HepG2 (cell line): ENCODE results near the gene RCBTB1. TPM values are rescaled to one million over a fixed set of nuclear protein-coding genes. Genes with fewer than 3 reads are reported as not detected.

Experiments used
- ATAC-seq: fragments of 200-7000 bp; cut with Tn5 transposase; 3 replicates; pipeline ENCODE4 v1.9.1; 2020; ENCODE audit warnings: mild to moderate bottlenecking, moderate library complexity
- BruUV-seq: library from RNA; stranded (reverse); fragments of 400-500 nt; replicated peaks from 2 replicates; lab custom pipeline; 2021; lab: Mats Ljungman, UMichigan
- CTCF ChIA-PET: fragments of 300-600 bp; formaldehyde crosslinking; extraction: SDS; loops from one replicate; lab custom pipeline; 2021; ENCODE audit warnings: low total read pairs, inconsistent platforms, low intra/inter-chr PET ratio; lab: Yijun Ruan, JAX
- POLR2A ChIA-PET: fragments of 350-600 bp; sonication (Branson Sonifier 250); formaldehyde crosslinking; loops from one replicate; lab custom pipeline; 2020; ENCODE audit warnings: antibody characterized with exemption, inconsistent platforms; lab: Yijun Ruan, JAX
- DNase-seq: peaks from one replicate; pipeline ENCODE4 v3.0.0-alpha.2; 2015; ENCODE audit warnings: low spot score
- FAIRE-seq: peaks from 3 replicates; lab custom pipeline; 2011; peaks lifted over from hg19 to GRCh38; lab: Jason Lieb, UNC
- H2AFZ ChIP-seq: one replicate; pipeline ENCODE4 v1.6.1; 2011; ENCODE audit warnings: low read length, inconsistent platforms
- H3K27ac ChIP-seq: fragments of 300-600 bp; 3 replicates; pipeline ENCODE4 v1.8.0; 2011; ENCODE audit warnings: mixed run types, mild to moderate bottlenecking, mixed read lengths, low read length, inconsistent platforms; ENCODE audit not compliant: insufficient read depth; ENCODE audit errors: extremely low read length
- H3K27me3 ChIP-seq, 2 experiments: fragments of 200-600 bp in 1 of 2; 2 replicates in 1 of 2; 3 replicates in 1 of 2; pipeline versions ENCODE4 v1.6.0 to v1.8.0; 2011; ENCODE audit warnings: low read length in 2 of 2, mild to moderate bottlenecking in 2 of 2, moderate library complexity in 2 of 2, inconsistent platforms in 1 of 2; ENCODE audit not compliant: insufficient read depth in 2 of 2, control insufficient read depth in 1 of 2
- H3K36me3 ChIP-seq, 2 experiments: fragments of 200-600 bp in 1 of 2; replicated peaks in 1 of 2; 2 replicates in 1 of 2; 3 replicates in 1 of 2; pipeline versions ENCODE4 v1.5.1 to v1.8.0; 2011; ENCODE audit warnings: low read length in 2 of 2, inconsistent platforms in 1 of 2; ENCODE audit not compliant: insufficient read depth in 2 of 2, control insufficient read depth in 1 of 2
- H3K4me1 ChIP-seq: 2 replicates; pipeline ENCODE4 v1.5.1; 2012; ENCODE audit warnings: low read length, inconsistent platforms; ENCODE audit not compliant: insufficient read depth
- H3K4me2 ChIP-seq: 2 replicates; pipeline ENCODE4 v1.6.0; 2011; ENCODE audit warnings: low read depth, low read length, inconsistent platforms
- H3K4me3 ChIP-seq, 3 experiments: fragments of 200-600 bp in 1 of 3; sonication (generic), shearing (Covaris generic) in 1 of 3; replicated peaks in 1 of 3; 2 replicates each; pipeline ENCODE4 v1.5.1; 2011 to 2016; ENCODE audit warnings: low read length in 3 of 3, inconsistent platforms in 2 of 3, low read depth in 2 of 3, mild to moderate bottlenecking in 2 of 3, control low read depth in 1 of 3, mixed read lengths in 1 of 3; ENCODE audit not compliant: insufficient read depth in 1 of 3
- H3K79me2 ChIP-seq: one replicate; pipeline ENCODE4 v1.6.1; 2011; ENCODE audit warnings: low read length, inconsistent platforms; ENCODE audit not compliant: insufficient read depth
- H3K9ac ChIP-seq: 2 replicates; pipeline ENCODE4 v1.6.0; 2011; ENCODE audit warnings: mild to moderate bottlenecking, low read depth, low read length, inconsistent platforms; ENCODE audit not compliant: insufficient read depth
- H3K9me3 ChIP-seq: 2 replicates; pipeline ENCODE4 v1.5.1; 2012; ENCODE audit warnings: mild to moderate bottlenecking, low read length
- H4K20me1 ChIP-seq: 2 replicates; pipeline ENCODE4 v1.6.0; 2011; ENCODE audit warnings: inconsistent platforms, mild to moderate bottlenecking, low read length, moderate library complexity; ENCODE audit not compliant: insufficient read depth
- BRD4 ChIP-seq: sonication (generic); formaldehyde crosslinking; IDR thresholded peaks from 2 replicates; pipeline ENCODE4 v1.4.0; 2020; ENCODE audit warnings: missing genetic modification reagents
- POLR2AphosphoS2 ChIP-seq: IDR thresholded peaks from 2 replicates; pipeline ENCODE4 v1.6.1; 2011; ENCODE audit warnings: low read depth, low read length, improper control_type of control experiment
- SAP130 ChIP-seq: IDR thresholded peaks from 2 replicates; pipeline ENCODE4 v1.6.1; 2016; ENCODE audit warnings: low read depth
- SETDB1 ChIP-seq: sonication (generic); formaldehyde crosslinking; IDR thresholded peaks from 2 replicates; pipeline ENCODE4 v1.5.1; 2020; ENCODE audit warnings: missing genetic modification reagents, mild to moderate bottlenecking, borderline replicate concordance
- ZNF17 ChIP-seq: sonication (generic); formaldehyde crosslinking; IDR thresholded peaks from 2 replicates; pipeline ENCODE4 v1.5.0; 2020; ENCODE audit warnings: mild to moderate bottlenecking, missing genetic modification reagents
- ZNF7 ChIP-seq: IDR thresholded peaks from 2 replicates; pipeline ENCODE4 v1.6.1; 2016; ENCODE audit warnings: missing biosample characterization, missing genetic modification reagents
- ZNF761 ChIP-seq: sonication (generic); formaldehyde crosslinking; conservative IDR thresholded peaks from 2 replicates; pipeline ENCODE4 v1.4.0; 2020; ENCODE audit warnings: mild to moderate bottlenecking, missing genetic modification reagents
- ZSCAN29 ChIP-seq: sonication (generic); formaldehyde crosslinking; conservative IDR thresholded peaks from 2 replicates; pipeline ENCODE4 v1.4.0; 2020; ENCODE audit warnings: mild to moderate bottlenecking, missing genetic modification reagents
- WGBS: methylation state at CpG from one replicate; pipeline ENCODE4 v1.1.6; 2017; ENCODE audit warnings: low lambda C conversion rate; 5-methylcytosine and 5-hydroxymethylcytosine counted together
- in situ Hi-C: cut with HindIII; loops from 2 replicates; pipeline ENCODE4 v1.10.0; 2017; ENCODE audit warnings: low pct_unique_long_range_greater_than_20kb; ENCODE audit not compliant: extremely low pct_ligation_motif_present
- intact Hi-C: fragments of 100-400 bp; cut with micrococcal nuclease; formaldehyde crosslinking; loops from one replicate; pipeline ENCODE4 v1.10.0; 2022; ENCODE audit not compliant: unreplicated experiment
- polyA plus RNA-seq, 8 experiments: library from polyadenylated mRNA; depleted of rRNA in 3 of 8; stranded (reverse) in 7 of 8; unstranded in 1 of 8; fragments of >200 nt; fragmentation: Illumina TruSeq in 4 of 8; extraction: Trizol in 4 of 8; gene quantifications; 2 replicates each; pipeline versions ENCODE4 v1.2.1 to v1.2.3, GENCODE V29; 2011 to 2016; ENCODE audit warnings: low read depth in 4 of 8, missing spikeins in 1 of 8, mixed read lengths in 1 of 8; ENCODE audit not compliant: insufficient read depth in 1 of 8
- total RNA-seq, 5 experiments: library from RNA; depleted of rRNA; stranded (reverse); fragments of >200 nt; fragmentation: Illumina TruSeq; extraction: Trizol; gene quantifications; 2 replicates each; pipeline ENCODE4 v1.2.3, GENCODE V29; 2016; ENCODE audit warnings: low read depth in 1 of 5
- TF ChIP-seq, protein P1 (sequence below): sonication (generic); formaldehyde crosslinking; IDR thresholded peaks from 2 replicates; pipeline ENCODE4 v1.4.0; 2020; ENCODE audit warnings: mild to moderate bottlenecking, missing genetic modification reagents, borderline replicate concordance

RCBTB1 gene
- total and polyA plus RNA-seq, 2 of the 13 experiments (the other 11 are each of a cell fraction or from before 2014, with no cell fraction given) = 13.4 to 21.6 TPM

DNA sequence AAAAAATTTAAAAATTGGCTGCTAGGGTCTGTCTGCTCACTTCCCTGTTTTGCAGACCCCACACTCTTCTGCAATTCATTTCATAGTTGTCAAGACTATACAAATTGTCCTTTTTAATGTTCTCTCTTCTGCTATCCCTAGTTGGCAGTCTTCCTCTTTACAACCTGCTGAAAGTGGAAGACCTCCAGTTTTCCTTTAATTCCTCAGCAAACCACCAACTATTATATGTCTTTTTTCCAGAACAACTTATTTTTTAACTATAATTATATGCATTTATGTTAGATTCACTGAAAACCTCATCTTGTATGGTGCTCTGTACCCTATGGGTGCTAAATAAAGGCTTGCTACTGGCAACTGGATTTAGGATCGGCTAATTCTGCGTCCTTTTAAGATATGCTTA, 90.7 kb downstream of the RCBTB1 start:
- Histone ChIP-seq H3K4me3 (peak overlapping the region; percentile 65 to 77 (median 75)), H3K36me3 (no peaks in the 10 kb centered on the region), H3K27me3 (no peaks in the 10 kb centered on the region), H3K79me2 (no peaks in the 10 kb centered on the region), H3K9me3 (no peaks in the 10 kb centered on the region), H3K4me2 (peak overlapping the region; percentile 82), H3K27ac (peak overlapping the region; percentile 95), H3K9ac (peak overlapping the region; percentile 75), H4K20me1 (no peaks in the 10 kb centered on the region), H2AFZ (no peak overlapping the region), H3K4me1 (peaks cover 21% of the 10 kb centered on the region)
- BruUV-seq = no TSS peak
- in situ Hi-C loops = no loop called here
- intact Hi-C loops = loop anchor here (2.0 to 5.0 kb wide), 2 partner anchors 28 to 42 kb away; no protein-coding TSS in a partner anchor
- TF ChIP-seq ZNF7 (CRISPR knock-in tag) = peak; percentile 54; the same call in 1 of the 2 replicates
- TF ChIP-seq ZSCAN29 = 0 out of 2 replicates have a peak, but pooled peaks have one; percentile 23
- TF ChIP-seq ZNF761 (CRISPR knock-in tag) = no peak
- TF ChIP-seq SAP130 = 0 out of 2 replicates have a peak, but pooled peaks have one; percentile 6
- ChIA-PET POLR2A (interaction anchor here (2.9 to 4.4 kb wide), 2 partner anchors 29 to 51 kb away, joined by 33 to 47 read pairs; partner anchors contain the start of genes CAB39L and SETDB2), CTCF (no interaction called here)
- 35% methylated on average over 2 of the region's 2 CpGs for WGBS
- FAIRE-seq (no peak), DNase-seq (no peak), ATAC-seq (no peak)

DNA sequence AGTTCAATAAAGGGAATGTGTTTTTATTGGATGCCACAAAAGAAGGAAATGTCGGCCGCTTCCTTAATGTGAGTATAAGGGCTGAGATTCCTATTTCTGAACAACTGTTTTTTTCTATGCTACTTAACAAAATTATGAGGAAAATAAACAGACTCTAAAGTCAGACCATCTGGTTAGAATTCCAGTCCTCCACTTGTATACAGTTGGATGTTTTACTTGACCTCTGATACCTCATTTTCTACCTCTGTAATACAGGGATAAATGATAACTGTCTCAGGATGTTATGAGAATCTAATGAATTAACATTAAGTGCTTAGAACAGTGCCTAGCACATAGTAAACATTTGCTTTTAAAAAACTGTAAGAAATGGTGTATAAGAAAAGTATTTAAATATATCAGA, 96.8 kb downstream of the RCBTB1 start:
- no peak for DNase-seq
- no peaks in the 10 kb centered on the region for H3K9me3 ChIP-seq
- no peak overlapping the region for H3K27ac ChIP-seq
- no peak overlapping the region for H3K9ac ChIP-seq
- H3K27me3 ChIP-seq = no peaks in the 10 kb centered on the region
- no peak overlapping the region for H3K4me2 ChIP-seq
- no peaks in the 10 kb centered on the region for H4K20me1 ChIP-seq
- in situ Hi-C loops = no loop called here
- intact Hi-C loops = no loop called here
- no peaks in the 10 kb centered on the region for H3K79me2 ChIP-seq
- POLR2A ChIA-PET = no interaction called here
- no peak for ATAC-seq
- WGBS = 100% methylated on average over 2 of the region's 2 CpGs
- H2AFZ ChIP-seq = no peak overlapping the region
- H3K36me3 ChIP-seq = peaks cover 0 to 1% of the 10 kb centered on the region in 2 experiments; a peak in 3 of 5 replicates
- peaks cover 30% of the 10 kb centered on the region for H3K4me1 ChIP-seq
- CTCF ChIA-PET = no interaction called here
- no peak overlapping the region for H3K4me3 ChIP-seq
- FAIRE-seq = no peak
- BruUV-seq = no TSS peak
- TF ChIP-seq POLR2AphosphoS2 (no peak), SETDB1 (no peak), ZNF17 (CRISPR knock-in tag) (no peak), BRD4 (CRISPR knock-in tag) (no peak)
- TF ChIP-seq, protein P1, sequence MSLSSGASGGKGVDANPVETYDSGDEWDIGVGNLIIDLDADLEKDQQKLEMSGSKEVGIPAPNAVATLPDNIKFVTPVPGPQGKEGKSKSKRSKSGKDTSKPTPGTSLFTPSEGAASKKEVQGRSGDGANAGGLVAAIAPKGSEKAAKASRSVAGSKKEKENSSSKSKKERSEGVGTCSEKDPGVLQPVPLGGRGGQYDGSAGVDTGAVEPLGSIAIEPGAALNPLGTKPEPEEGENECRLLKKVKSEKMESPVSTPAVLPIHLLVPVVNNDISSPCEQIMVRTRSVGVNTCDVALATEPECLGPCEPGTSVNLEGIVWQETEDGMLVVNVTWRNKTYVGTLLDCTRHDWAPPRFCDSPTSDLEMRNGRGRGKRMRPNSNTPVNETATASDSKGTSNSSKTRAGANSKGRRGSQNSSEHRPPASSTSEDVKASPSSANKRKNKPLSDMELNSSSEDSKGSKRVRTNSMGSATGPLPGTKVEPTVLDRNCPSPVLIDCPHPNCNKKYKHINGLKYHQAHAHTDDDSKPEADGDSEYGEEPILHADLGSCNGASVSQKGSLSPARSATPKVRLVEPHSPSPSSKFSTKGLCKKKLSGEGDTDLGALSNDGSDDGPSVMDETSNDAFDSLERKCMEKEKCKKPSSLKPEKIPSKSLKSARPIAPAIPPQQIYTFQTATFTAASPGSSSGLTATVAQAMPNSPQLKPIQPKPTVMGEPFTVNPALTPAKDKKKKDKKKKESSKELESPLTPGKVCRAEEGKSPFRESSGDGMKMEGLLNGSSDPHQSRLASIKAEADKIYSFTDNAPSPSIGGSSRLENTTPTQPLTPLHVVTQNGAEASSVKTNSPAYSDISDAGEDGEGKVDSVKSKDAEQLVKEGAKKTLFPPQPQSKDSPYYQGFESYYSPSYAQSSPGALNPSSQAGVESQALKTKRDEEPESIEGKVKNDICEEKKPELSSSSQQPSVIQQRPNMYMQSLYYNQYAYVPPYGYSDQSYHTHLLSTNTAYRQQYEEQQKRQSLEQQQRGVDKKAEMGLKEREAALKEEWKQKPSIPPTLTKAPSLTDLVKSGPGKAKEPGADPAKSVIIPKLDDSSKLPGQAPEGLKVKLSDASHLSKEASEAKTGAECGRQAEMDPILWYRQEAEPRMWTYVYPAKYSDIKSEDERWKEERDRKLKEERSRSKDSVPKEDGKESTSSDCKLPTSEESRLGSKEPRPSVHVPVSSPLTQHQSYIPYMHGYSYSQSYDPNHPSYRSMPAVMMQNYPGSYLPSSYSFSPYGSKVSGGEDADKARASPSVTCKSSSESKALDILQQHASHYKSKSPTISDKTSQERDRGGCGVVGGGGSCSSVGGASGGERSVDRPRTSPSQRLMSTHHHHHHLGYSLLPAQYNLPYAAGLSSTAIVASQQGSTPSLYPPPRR (CRISPR knock-in tag) = no peak
